ENCODE measurements around the gene PRR35.

Gene PRR35

GRCh38 chr16:528111-529011 lies 31.8 kb upstream of the PRR35 start:
- DNase-seq (ENCODE audit: low read depth in 2 of 2) = peak in 1 of 2 donors; percentile 44

- no peak for DNase-seq (ENCODE audit: low read depth in 2 of 2)
Measured at GRCh38 chr16:529012-529575, 31.1 kb upstream of the PRR35 start.

- no peak for DNase-seq (ENCODE audit: low read depth in 2 of 2)
Measured at GRCh38 chr16:530111-530817, 29.9 kb upstream of the PRR35 start.

DNA sequence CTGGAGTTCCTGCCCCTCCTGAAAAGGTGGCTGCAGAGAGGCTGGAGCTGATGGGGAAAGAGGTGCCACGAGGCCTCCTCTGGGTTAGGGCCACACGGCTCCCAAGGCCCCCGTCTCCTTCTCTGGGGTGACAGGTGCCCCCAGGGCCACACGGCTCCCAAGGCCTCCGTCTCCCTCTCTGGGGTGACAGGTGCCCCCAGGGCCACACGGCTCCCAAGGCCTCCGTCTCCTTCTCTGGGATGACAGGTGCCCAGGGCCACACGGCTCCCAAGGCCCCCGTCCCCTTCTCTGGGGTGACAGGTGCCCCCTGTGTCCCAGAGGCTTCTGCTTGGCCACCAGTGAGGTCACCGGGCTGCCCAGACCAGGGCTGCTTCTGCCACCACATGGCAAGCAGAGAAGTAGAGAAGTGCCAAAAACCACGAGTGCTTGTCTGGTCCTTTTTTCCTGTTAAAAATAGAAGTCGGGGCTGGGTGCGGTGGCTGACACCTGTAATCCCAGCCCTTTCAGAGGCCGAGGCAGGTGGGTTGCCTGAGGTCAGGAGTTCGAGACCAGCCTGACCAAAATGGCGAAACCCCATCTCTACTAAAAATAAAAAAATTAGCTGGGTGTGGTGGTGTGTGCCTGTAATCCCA lies 28.6 kb upstream of the PRR35 start:
- no peak for DNase-seq (ENCODE audit: low read depth in 2 of 2)

DNA sequence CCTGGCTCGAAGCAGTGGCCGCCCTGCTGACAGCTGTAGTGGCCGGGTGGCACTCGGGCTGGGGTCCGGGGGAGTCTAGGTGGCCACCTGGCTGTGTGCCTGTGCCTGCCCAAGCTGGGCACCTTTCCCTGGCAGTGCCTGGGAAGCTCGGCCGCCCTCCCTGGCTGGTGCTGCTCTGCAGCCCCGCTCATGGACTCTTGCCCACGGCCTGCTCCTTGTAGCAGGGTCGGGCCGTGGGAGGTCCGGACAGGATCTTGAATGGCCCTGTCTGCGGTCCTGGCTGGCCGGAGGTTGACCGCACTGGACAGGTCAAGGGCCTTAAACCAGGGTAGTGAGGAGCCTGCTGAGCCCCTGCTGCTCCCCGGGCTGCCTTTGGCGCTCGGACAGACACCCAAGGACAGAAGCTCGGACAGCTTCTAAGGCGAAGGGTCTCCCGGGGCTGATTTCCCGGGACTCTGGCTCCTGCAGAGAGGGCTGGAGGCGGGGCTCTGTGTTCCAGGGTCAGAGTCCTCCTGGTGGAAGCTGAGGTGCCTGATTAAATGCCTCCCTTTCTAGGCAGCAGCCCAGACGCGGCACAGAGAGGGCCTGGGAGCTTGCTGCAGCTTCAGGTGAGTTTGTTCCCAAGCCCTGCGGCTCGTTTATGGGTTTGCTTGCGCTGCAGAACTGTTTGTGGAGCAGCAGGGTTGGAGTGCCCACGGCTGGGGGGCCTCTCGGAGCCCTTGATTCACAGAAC lies 26.6 kb upstream of the PRR35 start:
- no peak for DNase-seq (ENCODE audit: low read depth in 2 of 2)

GRCh38 chr16:534135-534534 lies 26.1 kb upstream of the PRR35 start:
- no peak for DNase-seq (ENCODE audit: low read depth in 2 of 2)

- DNase-seq (ENCODE audit: low read depth in 2 of 2) = no peak
Measured at GRCh38 chr16:534856-535445, 25.2 kb upstream of the PRR35 start.

- no peak for DNase-seq (ENCODE audit: low read depth in 2 of 2)
Measured at GRCh38 chr16:535446-536405, 24.5 kb upstream of the PRR35 start.

DNA sequence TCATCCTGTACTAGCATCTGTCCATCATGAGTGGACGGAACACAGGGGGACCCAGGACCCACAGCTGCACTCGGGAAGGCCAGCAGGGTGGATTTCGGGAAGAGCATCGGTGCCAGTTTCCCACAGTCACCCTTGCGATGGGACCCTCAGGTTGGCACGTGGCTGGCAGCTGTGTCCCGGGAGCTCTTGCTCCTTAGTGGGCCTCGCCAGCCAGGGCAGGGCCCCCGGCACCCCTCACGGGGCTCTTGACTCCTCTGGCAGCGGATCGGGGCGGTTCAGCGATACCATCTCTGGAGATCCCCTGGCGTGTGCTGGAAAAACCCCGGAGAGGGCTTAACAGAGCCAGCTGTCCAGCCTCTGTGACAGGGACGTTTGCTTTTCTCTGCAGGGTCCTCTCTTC lies 23.4 kb upstream of the PRR35 start:
- DNase-seq (ENCODE audit: low read depth in 2 of 2) = no peak

GRCh38 chr16:537415-538335 lies 22.5 kb upstream of the PRR35 start:
- no peak for DNase-seq (ENCODE audit: low read depth in 2 of 2)

DNA sequence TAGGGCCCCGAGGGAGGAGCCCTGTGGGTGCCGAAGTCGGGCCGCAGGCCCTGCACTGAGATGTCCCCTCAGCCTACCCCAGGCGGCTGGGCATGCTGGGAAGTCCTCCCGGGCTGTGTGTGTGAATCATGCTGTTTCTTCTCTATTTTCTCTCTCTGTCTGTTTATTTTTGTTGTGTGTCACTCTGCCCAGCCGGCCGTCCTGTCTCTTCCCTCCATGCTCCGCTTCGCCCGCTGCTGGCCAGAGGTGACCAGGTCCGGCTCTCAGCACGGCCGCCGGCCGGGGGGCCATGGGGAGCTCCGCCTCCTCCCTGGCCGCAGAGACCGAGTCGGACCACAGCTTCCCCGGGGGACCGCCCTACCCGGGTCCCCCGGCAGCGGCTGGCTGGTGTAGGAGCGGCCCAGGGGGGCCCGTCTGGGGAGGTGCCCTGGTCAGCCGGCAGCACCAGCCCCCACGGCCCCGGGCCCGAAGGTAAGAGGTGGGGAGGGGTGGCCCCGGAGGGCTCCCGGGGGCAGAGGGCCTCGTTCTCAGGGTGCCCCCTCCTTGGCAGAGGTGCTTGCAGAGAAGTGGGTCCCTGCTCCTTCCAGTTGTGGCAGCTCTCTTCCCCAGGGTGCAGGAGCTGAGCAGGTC lies 20.2 kb upstream of the PRR35 start:
- no peak for DNase-seq (ENCODE audit: low read depth in 2 of 2)

DNA sequence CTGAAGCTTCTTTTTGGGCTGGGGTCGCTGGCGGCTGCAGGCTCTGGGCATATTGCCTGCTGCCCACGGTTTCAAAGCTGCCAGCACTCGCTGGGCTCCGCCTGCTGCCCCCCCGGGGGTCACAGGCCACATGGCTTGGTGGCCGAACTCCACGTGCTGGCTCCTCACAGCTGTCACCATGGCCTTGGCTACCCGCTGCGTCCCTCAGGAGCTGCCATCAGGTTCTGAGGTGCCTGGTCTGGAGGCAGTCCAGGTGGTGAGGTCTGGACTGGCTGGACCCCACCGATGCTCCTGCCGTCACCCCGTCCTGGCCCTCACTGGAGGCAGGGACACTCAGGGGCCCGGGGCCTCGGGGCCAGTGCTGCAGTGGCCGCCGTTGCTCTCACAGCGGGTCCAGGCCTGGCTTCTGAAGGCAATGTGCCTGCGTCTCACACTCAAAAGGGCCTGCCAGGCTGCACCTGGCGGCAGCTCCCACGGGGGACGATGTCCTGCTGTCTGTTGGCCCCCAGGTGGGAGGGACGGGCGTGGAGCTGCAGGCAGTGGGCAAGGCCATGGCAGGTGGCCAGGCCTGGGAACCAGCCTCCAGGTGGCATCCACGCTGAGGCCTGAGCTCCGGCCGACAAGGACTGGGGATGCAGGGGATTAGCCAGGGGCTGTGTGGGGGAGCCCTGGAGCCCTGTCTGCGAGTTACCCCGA lies 19.4 kb upstream of the PRR35 start:
- DNase-seq (ENCODE audit: low read depth in 2 of 2) = no peak

DNA sequence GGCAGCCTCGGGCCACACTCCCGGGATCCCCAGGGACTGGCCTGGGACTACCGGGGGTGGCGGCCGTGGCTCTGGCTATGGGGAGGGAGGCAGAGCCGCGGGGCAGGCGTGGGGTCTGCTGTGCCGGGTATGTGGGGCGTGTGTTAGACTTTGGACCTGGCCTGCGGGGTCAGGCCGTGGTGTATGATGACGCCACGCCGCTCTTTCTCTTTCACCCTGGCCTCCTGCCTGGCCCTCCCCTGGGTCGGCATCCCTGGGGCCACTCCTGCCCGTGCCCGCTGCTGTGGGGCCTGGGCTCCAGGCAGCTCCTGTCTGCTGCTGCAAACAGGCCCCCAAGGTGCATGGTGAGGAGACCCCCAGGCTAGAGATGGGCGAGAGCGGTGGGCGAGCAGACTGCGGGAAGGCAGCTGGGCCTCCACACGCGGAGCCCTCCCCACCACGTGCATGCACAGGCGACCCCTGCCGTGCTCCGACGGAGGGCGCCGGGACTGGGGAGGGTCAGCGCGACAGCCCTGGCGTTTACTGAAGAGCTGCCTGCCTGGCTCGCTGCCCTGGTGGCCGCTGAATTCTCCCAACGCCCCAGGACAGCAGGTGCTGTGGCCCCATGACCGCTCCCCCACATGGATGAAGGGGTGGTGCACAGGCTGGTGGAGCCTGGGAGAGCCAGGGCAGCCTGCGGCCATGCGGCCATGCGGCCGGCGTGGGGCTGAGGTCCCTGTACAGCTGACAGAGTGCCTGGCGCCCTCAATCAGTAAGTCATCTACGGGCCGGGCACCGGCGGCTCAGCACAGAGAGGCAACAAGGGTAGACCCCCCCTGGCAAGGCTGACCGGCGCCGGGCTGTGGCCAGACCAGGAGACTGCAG lies 16.7 kb upstream of the PRR35 start:
- no peak for DNase-seq (ENCODE audit: low read depth in 2 of 2)

DNA sequence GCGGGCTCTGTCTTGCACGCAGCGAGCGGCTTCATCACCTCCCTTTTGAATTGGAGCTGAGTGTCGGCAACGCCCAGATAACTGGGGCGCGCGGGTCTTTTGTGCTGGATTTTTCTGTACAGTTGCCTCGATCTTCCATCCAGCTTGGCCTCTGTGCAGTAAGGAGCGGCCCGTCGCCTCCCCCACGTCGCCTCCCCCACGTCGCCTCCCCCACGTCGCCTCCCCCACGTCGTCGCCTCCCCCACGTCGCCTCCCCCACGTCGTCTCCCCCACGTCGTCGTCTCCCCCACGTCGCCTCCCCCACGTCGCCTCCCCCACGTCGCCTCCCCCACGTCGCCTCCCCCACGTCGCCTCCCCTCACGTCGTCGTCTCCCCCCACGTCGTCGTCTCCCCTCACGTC lies 15.7 kb upstream of the PRR35 start:
- no peak for DNase-seq (ENCODE audit: low read depth in 2 of 2)

DNA sequence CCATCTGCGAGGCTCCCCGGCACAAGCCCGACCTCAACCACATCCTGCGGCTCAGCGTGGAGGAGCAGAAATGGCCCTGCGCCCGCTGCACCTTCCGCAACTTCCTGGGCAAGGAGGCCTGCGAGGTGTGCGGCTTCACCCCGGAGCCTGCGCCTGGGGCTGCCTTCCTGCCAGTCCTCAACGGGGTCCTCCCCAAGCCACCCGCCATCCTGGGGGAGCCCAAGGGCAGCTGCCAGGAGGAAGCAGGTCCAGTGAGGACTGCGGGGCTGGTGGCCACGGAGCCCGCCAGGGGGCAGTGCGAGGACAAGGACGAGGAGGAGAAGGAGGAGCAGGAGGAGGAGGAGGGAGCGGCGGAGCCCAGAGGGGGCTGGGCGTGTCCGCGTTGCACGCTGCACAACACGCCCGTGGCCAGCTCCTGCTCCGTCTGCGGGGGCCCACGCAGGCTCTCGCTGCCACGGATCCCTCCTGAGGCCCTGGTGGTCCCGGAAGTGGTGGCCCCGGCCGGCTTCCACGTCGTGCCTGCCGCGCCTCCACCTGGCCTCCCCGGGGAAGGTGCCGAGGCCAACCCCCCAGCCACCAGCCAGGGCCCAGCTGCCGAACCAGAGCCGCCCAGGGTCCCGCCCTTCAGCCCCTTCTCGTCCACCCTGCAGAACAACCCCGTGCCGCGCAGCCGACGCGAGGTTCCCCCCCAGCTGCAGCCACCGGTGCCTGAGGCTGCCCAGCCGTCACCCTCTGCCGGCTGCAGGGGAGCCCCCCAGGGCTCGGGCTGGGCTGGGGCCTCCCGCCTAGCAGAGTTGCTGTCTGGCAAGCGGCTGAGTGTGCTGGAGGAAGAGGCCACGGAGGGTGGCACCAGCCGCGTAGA lies 13.1 kb upstream of the PRR35 start:
- peak in 1 of 2 donors; percentile 32 for DNase-seq (ENCODE audit: low read depth in 2 of 2)

- no peak for DNase-seq (ENCODE audit: low read depth in 2 of 2)
Measured at GRCh38 chr16:548586-548985, 11.6 kb upstream of the PRR35 start.

Measured in stimulated activated CD8-positive, alpha-beta memory T cell treated with anti-CD3 and anti-CD28 coated beads, Interleukin-15, amount 100 ng/mL, for 48 hours (primary cell).